ENCODE results near the gene PLAAT2.

- TF ChIP-seq CTCF (IDR thresholded peaks at IDR 0.05) = no peak
- TF ChIP-seq POLR2A (IDR thresholded peaks at IDR 0.05) = no peak
These were observed 45.5 kb upstream of the PLAAT2 start for GRCh38 chr11:63608353-63609345.
